ENCODE data around the gene CELSR1.

GRCh38 chr22:46531581-46532175, 5.7 kb downstream of the CELSR1 start:
- TF ChIP-seq CTCF (IDR thresholded peaks at IDR 0.05 in 8 of 11, conservative IDR thresholded peaks at IDR 0.05 in 3 of 11) (no peak), POLR2A (IDR thresholded peaks at IDR 0.05) (no peak)

Measured in spleen (tissue), 7 donors.